G401 (cell line): ENCODE results near the gene KCNMA1. TPM values are rescaled to one million over a fixed set of nuclear protein-coding genes. Genes with fewer than 3 reads are reported as not detected.
A peak's percentile ranks its signal among the peaks of the same experiment; 100 is the strongest.

ENCODE experiments used
- DNase-seq: peaks from one replicate; pipeline ENCODE4 v3.0.0-alpha.2; 2015; ENCODE audit warnings: low spot score
- in situ Hi-C: cut with HindIII; loops from 2 replicates; pipeline ENCODE4 v1.10.0; 2016; ENCODE audit warnings: low sequenced_read_pairs, mixed read lengths
- total RNA-seq: library from RNA; depleted of rRNA; stranded (reverse); fragments of >200 nt; shearing (Covaris generic); gene quantifications from 2 replicates; pipeline ENCODE4 v1.2.3, GENCODE V29; 2014

KCNMA1 gene
- total RNA-seq, 1 experiment from 2014 or later: 0.81 TPM

DNA sequence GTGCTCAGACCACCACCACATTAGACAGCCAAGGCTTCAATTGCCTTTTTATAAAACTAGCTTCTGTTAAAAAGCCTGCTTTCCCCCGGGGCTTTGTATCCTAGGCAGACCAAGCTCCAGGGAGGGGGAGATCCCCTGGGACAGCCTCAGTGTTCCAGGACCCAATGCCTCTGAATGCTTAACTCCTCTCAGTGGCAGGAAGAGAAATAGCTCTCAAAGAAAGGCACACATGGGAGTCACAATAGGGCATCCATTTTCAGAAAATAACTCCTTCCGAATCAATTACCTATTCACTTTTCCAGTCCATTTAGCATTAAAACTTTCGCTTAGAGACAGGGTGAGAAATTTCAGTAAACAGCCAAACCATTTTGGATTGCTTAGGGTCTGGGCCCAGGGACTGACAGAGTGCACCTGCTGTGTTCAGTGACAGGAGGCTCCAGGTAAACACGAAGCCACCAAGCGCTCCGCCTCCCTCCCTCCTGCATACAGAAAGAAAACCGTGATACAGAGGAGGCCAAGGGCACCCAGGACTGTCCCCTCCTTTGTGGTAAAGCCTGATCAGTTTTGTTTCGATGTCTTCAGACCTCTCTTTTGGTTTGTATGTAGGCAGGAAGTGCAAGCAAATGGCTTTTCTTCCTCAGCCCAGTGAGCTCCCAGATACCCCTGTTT lies 599.7 kb downstream of the KCNMA1 start:
- in situ Hi-C loops: no loop called here
- no peak for DNase-seq

GRCh38 chr10:77036993-77037734 lies 600.4 kb downstream of the KCNMA1 start:
- no peak for DNase-seq
- in situ Hi-C loops: no loop called here

DNA sequence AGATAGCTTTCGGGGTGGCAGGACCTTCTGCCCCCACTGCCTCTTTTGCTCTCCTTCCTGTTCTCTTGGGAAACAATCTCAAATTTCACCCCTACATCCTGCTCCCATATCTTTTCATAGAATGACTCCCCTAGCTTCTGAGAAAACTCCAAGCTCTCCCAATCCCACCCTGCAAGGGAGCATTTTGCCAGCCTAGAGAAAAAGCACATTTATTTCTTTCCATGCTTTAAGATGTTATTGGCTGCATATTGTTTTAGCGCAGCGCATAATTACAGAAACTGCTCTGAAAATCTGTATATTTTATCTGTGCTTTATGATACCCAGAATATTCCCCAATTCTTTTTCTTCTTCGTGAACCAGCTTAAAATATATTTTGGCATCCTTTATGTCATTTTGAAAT lies 601.3 kb downstream of the KCNMA1 start:
- in situ Hi-C loops: no loop called here

DNA sequence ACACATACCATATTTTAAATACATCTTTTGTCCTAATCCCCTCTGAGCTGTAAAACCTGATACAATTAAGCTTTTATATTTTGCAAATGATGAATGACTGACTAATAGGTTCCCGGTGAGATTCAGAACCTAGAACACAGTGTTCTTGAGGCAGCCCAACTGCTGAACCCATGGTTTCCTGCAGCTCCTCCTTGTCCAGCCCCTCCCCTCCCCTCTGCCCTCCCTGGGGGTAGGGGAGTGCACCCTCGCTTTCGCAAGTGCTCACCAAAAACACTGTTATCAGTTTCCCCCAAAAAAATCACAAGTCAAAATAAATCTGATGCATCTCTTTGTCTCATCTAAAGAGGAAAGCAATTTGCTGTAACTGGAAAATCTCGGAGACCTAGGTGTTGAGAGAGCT lies 602.8 kb downstream of the KCNMA1 start:
- in situ Hi-C loops: no loop called here

More for the DNA sequence above, 601.3 kb downstream of the KCNMA1 start:
- no peak for DNase-seq

GRCh38 chr10:77034240-77034639 lies 603.4 kb downstream of the KCNMA1 start:
- in situ Hi-C loops: no loop called here
- no peak for DNase-seq

More for the DNA sequence above, 602.8 kb downstream of the KCNMA1 start:
- no peak for DNase-seq

DNA sequence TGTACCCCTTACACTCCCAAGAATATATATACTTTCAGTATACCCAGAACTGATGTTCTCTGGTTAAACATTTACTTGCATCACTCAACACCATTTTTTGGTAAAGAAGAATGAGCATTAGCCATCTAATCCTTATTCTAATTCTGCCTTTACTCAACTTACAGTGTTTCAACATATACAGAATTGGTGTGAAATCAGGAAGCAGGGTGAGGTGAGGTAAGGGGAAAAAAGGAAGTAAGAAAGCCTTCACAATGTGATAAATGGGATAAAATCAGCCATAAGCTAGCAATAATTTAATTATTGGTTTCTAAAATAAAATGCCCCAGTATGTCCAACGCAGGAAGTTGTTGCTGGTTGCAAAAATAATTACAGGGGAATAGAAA lies 605.4 kb downstream of the KCNMA1 start:
- DNase-seq: no peak
- in situ Hi-C loops: no loop called here

GRCh38 chr10:77031531-77032187 lies 605.9 kb downstream of the KCNMA1 start:
- DNase-seq: no peak
- in situ Hi-C loops: no loop called here

DNA sequence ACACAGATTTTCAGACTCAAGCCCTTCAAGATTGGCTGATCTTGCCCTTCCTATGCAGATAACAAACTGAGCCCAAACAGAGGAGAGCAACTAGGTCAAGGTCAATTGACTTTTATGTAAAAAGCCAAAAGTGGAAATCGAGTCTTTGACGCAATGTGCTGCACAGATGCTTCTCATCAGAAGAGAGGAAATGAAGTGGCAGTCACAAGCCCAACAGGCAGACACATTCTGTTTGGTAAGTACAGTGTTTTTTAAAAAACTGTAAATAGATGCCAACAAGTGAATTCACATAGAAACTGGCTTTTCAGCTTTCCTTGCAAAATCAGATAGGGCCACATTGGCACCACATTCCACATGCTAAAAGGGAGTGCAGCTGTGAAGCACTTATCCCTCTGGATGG lies 606.6 kb downstream of the KCNMA1 start:
- in situ Hi-C loops: no loop called here
- no peak for DNase-seq

DNA sequence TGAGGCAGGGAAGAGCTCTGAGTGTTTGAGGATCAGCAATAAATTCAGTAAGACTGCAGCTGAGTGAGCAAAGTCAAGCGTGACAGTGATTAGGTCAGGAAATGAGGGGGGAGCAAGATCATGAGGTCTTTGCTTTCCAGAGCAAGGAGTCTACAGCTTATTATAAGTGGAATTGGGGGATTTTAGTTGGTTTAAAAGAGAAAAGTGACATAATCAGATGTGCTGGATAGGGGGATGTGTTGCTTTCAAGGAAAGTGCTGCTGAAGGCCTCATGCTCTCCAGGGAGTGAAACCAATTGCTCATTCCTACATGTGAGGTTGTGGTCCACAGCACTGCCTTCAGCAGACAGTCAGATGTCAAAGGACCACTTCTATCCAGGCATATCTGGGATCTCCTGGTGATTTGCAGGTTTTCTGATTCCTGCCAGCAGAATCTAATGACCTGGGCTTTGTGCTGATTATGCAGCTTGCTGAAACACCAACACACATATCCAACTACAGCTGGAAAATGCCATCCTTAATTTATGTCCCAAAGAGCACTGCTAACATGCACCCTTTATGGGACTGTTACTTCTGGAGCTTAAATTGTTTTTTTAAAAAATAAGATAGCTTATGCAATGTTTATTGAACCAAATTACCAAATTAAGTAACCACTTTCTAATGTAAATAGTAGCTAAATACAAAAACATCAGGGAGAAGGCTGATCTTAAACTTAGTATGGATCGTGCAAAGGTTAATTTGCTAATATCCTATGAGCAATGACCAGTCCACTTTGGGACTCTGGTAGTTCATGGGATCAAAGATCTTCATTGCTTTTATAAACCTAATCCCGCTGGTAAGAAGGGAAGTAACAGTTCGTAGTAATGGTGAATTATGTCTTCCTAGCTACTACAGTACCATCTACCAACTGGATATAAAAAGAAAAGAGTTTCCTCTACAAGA lies 607.6 kb downstream of the KCNMA1 start:
- in situ Hi-C loops: no loop called here
- DNase-seq: no peak

- in situ Hi-C loops: no loop called here
- DNase-seq: peak; percentile 29
Measured at GRCh38 chr10:77028042-77028441, 609.6 kb downstream of the KCNMA1 start.

- in situ Hi-C loops: no loop called here
- DNase-seq: no peak
Measured at GRCh38 chr10:77027576-77027975, 610.0 kb downstream of the KCNMA1 start.

DNA sequence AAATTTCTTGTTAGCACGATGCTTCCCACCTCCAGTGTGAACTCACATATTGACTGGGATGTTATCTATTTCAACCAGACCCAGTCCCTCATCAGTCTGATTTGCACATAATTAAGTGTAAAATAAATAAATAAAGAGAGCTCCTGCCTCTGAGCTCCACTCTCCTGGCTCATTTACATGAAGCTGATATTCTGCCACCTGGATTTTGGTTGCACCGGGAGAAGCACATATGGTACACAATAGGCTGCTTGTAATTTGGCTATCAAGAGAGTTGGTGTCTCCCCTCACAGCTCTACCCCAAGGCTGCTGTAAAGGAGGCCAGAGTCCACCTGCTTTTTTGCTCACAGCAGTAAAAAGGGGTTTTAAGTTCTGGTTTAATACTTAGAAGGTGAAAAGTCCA lies 610.5 kb downstream of the KCNMA1 start:
- in situ Hi-C loops: no loop called here
- peak; percentile 86 for DNase-seq

DNA sequence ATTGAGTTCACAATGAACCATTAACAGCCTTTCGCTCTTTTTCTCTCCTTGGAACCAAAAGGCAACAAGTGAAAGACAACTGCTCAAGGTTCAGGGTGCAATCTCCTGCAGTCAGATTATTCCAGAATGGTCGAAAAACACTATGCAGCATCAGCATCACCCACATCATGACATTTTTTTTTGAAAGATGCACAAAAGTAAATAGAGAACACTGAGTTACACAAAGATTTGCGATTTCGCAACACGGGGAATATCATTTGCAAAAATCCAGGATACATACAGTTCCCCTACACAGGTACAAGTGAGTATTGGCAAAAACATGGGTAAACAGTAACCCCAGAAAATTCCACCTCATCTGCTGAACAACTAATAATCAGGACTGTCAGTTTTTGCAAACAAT lies 611.5 kb downstream of the KCNMA1 start:
- in situ Hi-C loops: no loop called here
- no peak for DNase-seq

DNA sequence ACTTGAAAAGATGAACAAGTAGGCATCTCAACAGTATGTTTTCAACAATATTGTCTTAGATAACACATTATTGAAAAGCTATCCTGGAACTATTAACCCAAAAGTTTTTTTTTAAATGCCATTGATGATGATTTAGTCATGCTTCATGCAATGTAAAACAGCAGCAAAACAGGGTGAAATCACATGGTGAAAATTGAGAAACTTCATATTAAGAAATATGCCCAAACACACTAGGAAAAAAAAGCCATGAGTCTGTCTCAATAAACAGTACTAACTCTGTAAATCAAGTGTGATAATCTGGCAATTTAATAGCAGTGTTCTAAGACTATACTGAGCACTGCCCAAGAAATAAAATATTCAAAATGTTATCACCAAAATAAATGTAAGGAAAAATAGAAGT lies 613.1 kb downstream of the KCNMA1 start:
- DNase-seq: no peak
- in situ Hi-C loops: no loop called here

- in situ Hi-C loops: no loop called here
- no peak for DNase-seq
Measured at GRCh38 chr10:77023396-77023795, 614.2 kb downstream of the KCNMA1 start.

DNA sequence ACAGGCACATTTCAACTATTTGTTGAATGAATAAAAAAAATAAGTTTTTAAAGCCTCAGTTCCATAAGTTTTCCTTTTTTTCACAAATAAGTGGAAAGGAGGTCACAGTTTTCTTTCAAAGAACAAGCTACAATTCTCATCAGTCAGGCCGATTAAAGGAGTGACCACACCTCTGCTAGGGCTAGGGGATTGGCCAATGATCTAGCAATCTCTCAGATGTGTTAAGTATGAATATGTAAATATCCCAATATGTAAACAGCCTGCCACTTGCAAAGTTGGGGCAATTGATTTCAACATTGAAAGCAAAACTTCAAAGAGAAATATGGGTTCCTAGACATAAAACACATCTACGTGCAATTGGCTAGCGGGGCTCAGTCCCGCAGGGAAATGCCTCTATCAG lies 614.9 kb downstream of the KCNMA1 start:
- no peak for DNase-seq
- in situ Hi-C loops: no loop called here

- in situ Hi-C loops: no loop called here
- DNase-seq: no peak
Measured at GRCh38 chr10:77021966-77022490, 615.6 kb downstream of the KCNMA1 start.

GRCh38 chr10:77020426-77021040 lies 617.1 kb downstream of the KCNMA1 start:
- in situ Hi-C loops: no loop called here
- DNase-seq: no peak

DNA sequence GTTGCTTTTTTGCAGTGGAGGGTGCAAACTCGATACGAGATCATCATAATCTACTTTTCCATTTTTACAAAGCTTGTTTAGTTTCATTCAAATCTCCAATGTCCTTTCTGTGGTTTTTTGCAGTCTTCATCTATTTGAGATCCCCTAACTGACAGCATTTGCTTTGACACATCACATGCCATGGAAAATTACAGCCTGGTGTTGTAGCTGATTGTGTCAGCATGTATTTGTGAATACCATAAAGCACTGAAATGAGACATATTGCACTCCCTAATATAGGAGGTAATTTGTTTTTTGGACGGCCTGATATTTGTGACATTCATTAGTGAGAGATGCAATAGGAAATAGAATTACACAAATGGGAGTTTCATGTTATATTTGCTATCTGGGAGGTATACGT lies 620.8 kb downstream of the KCNMA1 start:
- in situ Hi-C loops: no loop called here
- DNase-seq: no peak
